Thyroid gland (tissue), 4 donors: ENCODE measurements around the gene DCAF11. TPM values are rescaled to one million over a fixed set of nuclear protein-coding genes. Genes with fewer than 3 reads are reported as not detected.

Experiments used
- DNase-seq, 2 donors: peaks; one replicate each; pipeline ENCODE4 v3.0.0-alpha.2; 2019
- H3K27ac ChIP-seq, 3 donors: fragments of 200-600 bp; sonication (generic); 1 replicate in 2 of 3; 2 replicates in 1 of 3; pipeline ENCODE4 v1.5.1; 2016 to 2019; ENCODE audit warnings: mild to moderate bottlenecking in 1 of 3, moderate library complexity in 1 of 3
- H3K27me3 ChIP-seq: fragments of 200-600 bp; sonication (generic); one replicate; pipeline ENCODE4 v1.5.1; 2019
- H3K36me3 ChIP-seq, 2 donors: fragments of 200-600 bp; sonication (generic); one replicate each; pipeline ENCODE4 v1.5.1; 2016 to 2019
- H3K4me1 ChIP-seq, 2 donors: fragments of 200-600 bp; sonication (generic); one replicate each; pipeline ENCODE4 v1.5.1; 2017 to 2019
- H3K4me3 ChIP-seq, 3 donors: fragments of 200-600 bp; sonication (generic); replicated peaks in 1 of 3; 1 replicate in 2 of 3; 2 replicates in 1 of 3; pipeline ENCODE4 v1.5.1; 2016; ENCODE audit warnings: mild to moderate bottlenecking in 1 of 3
- H3K9me3 ChIP-seq: fragments of 200-600 bp; sonication (generic); one replicate; pipeline ENCODE4 v1.5.1; 2017
- CTCF ChIP-seq, 6 experiments: fragments of 200-600 bp in 3 of 6; fragments of 450-650 bp in 3 of 6; sonication (generic) in 3 of 6; IDR thresholded peaks; one replicate each; pipeline ENCODE4 v1.5.1; 2016 to 2019; ENCODE audit warnings: antibody characterized with exemption in 6 of 6, mild to moderate bottlenecking in 2 of 6, inconsistent platforms in 1 of 6, moderate library complexity in 1 of 6
- POLR2A ChIP-seq, 2 donors: fragments of 450-650 bp; IDR thresholded peaks; one replicate each; pipeline ENCODE4 v1.6.1; 2017; ENCODE audit warnings: antibody characterized with exemption in 2 of 2, mild to moderate bottlenecking in 2 of 2, moderate library complexity in 1 of 2
- WGBS, 2 donors: methylation state at CpG; one replicate each; pipeline ENCODE4 v1.1.5; 2017; 5-methylcytosine and 5-hydroxymethylcytosine counted together
- intact Hi-C: fragments of 100-400 bp; cut with DNase I; formaldehyde crosslinking; loops from one replicate; pipeline ENCODE4 v1.15.1; 2023
- total RNA-seq, 4 donors: library from RNA; depleted of rRNA; stranded (reverse); fragments of >200 nt; gene quantifications; one replicate each; pipeline ENCODE4 v1.2.3, GENCODE V29; 2016

The DCAF11 gene
- total RNA-seq, 4 donors from 2014 or later: 90.6 to 155 (median 132) TPM

GRCh38 chr14:24141097-24141880 lies 26.7 kb downstream of the DCAF11 start, which contains the start of gene EMC9:
Gene EMC9 (minus strand): TSS chr14:24141591. CDS start chr14:24141304, 287 bp downstream.
- Histone ChIP-seq H3K4me1 (peaks cover 27 to 34% of the 10 kb centered on the region in 2 donors), H3K27me3 (no peaks in the 10 kb centered on the region), H3K27ac (peak within 1 kb of the TSS; percentile 71 to 90 (median 88)), H3K9me3 (no peaks in the 10 kb centered on the region), H3K4me3 (peak within 1 kb of the TSS; percentile 69 to 72 (median 70)), H3K36me3 (peaks cover 14 to 15% of the 10 kb centered on the region in 2 donors)
- TF ChIP-seq CTCF (IDR thresholded peaks at IDR 0.05): peak; percentile 14 to 74 (median 46)
- peak in 1 of 2 donors; percentile 90 for TF ChIP-seq POLR2A (IDR thresholded peaks at IDR 0.05)
- 0% methylated on average over 20 to 36 of the region's 65 CpGs for WGBS, 2 donors
- peak; percentile 100 for DNase-seq
- intact Hi-C loops: no loop called here

GRCh38 chr14:24143511-24143910 lies 28.9 kb downstream of the DCAF11 start:
- TF ChIP-seq CTCF (IDR thresholded peaks at IDR 0.05): no peak
- TF ChIP-seq POLR2A (IDR thresholded peaks at IDR 0.05): no peak
- H3K4me1 ChIP-seq: peaks cover 27 to 33% of the 10 kb centered on the region in 2 donors
- H3K9me3 ChIP-seq: no peaks in the 10 kb centered on the region

GRCh38 chr14:24144451-24144850 lies 29.9 kb downstream of the DCAF11 start:
- no peak for DNase-seq
- WGBS, 2 donors: 85 to 89% methylated on average over 1 of the region's 1 CpG
- intact Hi-C loops: no loop called here

More at GRCh38 chr14:24143511-24143910, 28.9 kb downstream of the DCAF11 start:
- DNase-seq: no peak
- H3K27me3 ChIP-seq: no peaks in the 10 kb centered on the region
- intact Hi-C loops: no loop called here
- H3K27ac ChIP-seq: no peak overlapping the region
- 83% methylated on average over 2 of the region's 2 CpGs for WGBS, 2 donors
- H3K36me3 ChIP-seq: peaks cover 5 to 10% of the 10 kb centered on the region in 2 donors
- no peak overlapping the region for H3K4me3 ChIP-seq

DNA sequence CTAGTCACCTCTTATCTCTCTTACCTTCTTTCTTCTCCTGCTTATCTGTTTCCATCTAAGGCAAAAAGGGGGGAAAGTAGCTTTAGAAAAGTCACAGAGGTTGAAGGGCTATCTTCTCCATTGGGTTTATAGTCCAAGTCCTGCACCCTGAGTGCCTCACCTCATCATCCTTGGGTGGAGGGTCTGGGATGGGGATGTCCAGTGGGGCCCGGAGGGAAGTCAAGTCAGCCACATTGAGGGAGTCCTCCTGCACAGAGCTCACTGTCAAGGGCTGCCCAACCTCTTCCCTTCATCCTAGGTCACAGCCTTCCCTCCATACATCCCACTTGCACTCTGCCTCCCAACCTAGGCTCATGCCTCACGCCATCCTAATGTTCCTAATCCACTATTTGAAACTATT lies 30.6 kb downstream of the DCAF11 start:
- no peak for TF ChIP-seq POLR2A (IDR thresholded peaks at IDR 0.05)
- TF ChIP-seq CTCF (IDR thresholded peaks at IDR 0.05): no peak
- Histone ChIP-seq H3K9me3 (no peaks in the 10 kb centered on the region), H3K27me3 (no peaks in the 10 kb centered on the region), H3K4me3 (no peak overlapping the region), H3K27ac (no peak overlapping the region), H3K4me1 (peaks cover 24% of the 10 kb centered on the region in 2 donors), H3K36me3 (peaks cover 6 to 7% of the 10 kb centered on the region in 2 donors)
- whole genome bisulfite sequencing, 2 donors: 89 to 100% methylated on average over 2 of the region's 2 CpGs
- DNase-seq: no peak
- intact Hi-C loops: no loop called here

More at GRCh38 chr14:24144451-24144850, 29.9 kb downstream of the DCAF11 start:
- TF ChIP-seq POLR2A (IDR thresholded peaks at IDR 0.05) (no peak), CTCF (IDR thresholded peaks at IDR 0.05) (no peak)
- Histone ChIP-seq H3K27me3 (no peaks in the 10 kb centered on the region), H3K4me1 (peaks cover 28 to 32% of the 10 kb centered on the region in 2 donors), H3K9me3 (no peaks in the 10 kb centered on the region), H3K36me3 (peaks cover 4% of the 10 kb centered on the region in 2 donors), H3K27ac (no peak overlapping the region), H3K4me3 (no peak overlapping the region)
